22Rv1 (cell line): ENCODE results near the gene ZNF217.

Source experiments
- CTCF ChIP-seq: fragments of 450-650 bp; IDR thresholded peaks from 2 replicates; pipeline ENCODE4 v1.5.1; 2017; ENCODE audit warnings: mild to moderate bottlenecking
- ZFX ChIP-seq: fragments of 450-650 bp; IDR thresholded peaks from 2 replicates; pipeline ENCODE4 v1.6.1; 2017; ENCODE audit warnings: antibody characterized with exemption, borderline replicate concordance

GRCh38 chr20:53581444-53582250 is 12.0 kb downstream of the ZNF217 start:
- TF ChIP-seq CTCF (no peak), ZFX (no peak)
